Heart left ventricle (tissue), 16 donors: ENCODE measurements around the gene RHBDF2. TPM values are rescaled to one million over a fixed set of nuclear protein-coding genes. Genes with fewer than 3 reads are reported as not detected.
A peak's percentile ranks its signal among the peaks of the same experiment; 100 is the strongest.

Experiments used
- ATAC-seq, 4 donors: fragments of 200-7000 bp; cut with Tn5 transposase; one replicate each; pipeline ENCODE4 v1.9.1; 2020 to 2022; ENCODE audit warnings: moderate library complexity in 4 of 4, mild to moderate bottlenecking in 3 of 4, moderate number of reproducible peaks in 1 of 4
- DNase-seq, 5 donors: peaks; one replicate each; pipeline ENCODE4 v3.0.0-alpha.2; 2020
- H3K27ac ChIP-seq, 12 donors: fragments of 200-600 bp; sonication (generic) in 4 of 12; one replicate each; pipeline versions ENCODE4 v1.5.0 to v1.8.0; 2016 to 2022; ENCODE audit warnings: mild to moderate bottlenecking in 2 of 12
- H3K27me3 ChIP-seq, 9 donors: fragments of 200-600 bp; sonication (generic) in 2 of 9; one replicate each; pipeline versions ENCODE4 v1.5.1 to v1.8.0; 2016 to 2022; ENCODE audit warnings: mild to moderate bottlenecking in 3 of 9
- H3K36me3 ChIP-seq, 9 donors: fragments of 200-600 bp; sonication (generic) in 2 of 9; one replicate each; pipeline versions ENCODE4 v1.5.0 to v1.8.0; 2018 to 2022; ENCODE audit warnings: mild to moderate bottlenecking in 2 of 9
- H3K4me1 ChIP-seq, 12 donors: fragments of 200-600 bp; sonication (generic) in 4 of 12; one replicate each; pipeline versions ENCODE4 v1.5.0 to v1.8.0; 2016 to 2022; ENCODE audit warnings: mild to moderate bottlenecking in 3 of 12
- H3K4me3 ChIP-seq, 12 donors: fragments of 200-600 bp; sonication (generic) in 4 of 12; one replicate each; pipeline versions ENCODE4 v1.5.0 to v1.8.0; 2017 to 2022; ENCODE audit warnings: mild to moderate bottlenecking in 9 of 12, moderate library complexity in 4 of 12
- H3K9me3 ChIP-seq, 12 donors: fragments of 200-600 bp; sonication (generic) in 4 of 12; one replicate each; pipeline versions ENCODE4 v1.5.0 to v1.8.0; 2016 to 2022; ENCODE audit warnings: mild to moderate bottlenecking in 1 of 12
- POLR2A ChIP-seq, 2 donors: fragments of 450-650 bp; IDR thresholded peaks; one replicate each; pipeline ENCODE4 v1.6.1; 2017; ENCODE audit warnings: antibody characterized with exemption in 2 of 2, mild to moderate bottlenecking in 2 of 2, moderate library complexity in 2 of 2
- WGBS, 4 donors: extraction: QIAGEN DNeasy Blood & Tissue Kit in 2 of 4; methylation state at CpG; one replicate each; pipeline versions ENCODE4 v1.1.5 to v1.1.7; 2013 to 2018; 5-methylcytosine and 5-hydroxymethylcytosine counted together
- intact Hi-C, 10 donors: fragments of 100-400 bp; cut with DNase I; formaldehyde crosslinking; loops; one replicate each; pipeline versions ENCODE4 v1.11.1 to v1.14.2; 2022
- polyA plus RNA-seq, 2 donors: library from polyadenylated mRNA; stranded (reverse); fragments of 200-250 nt; gene quantifications; one replicate each; pipeline ENCODE4 v1.2.3, GENCODE V29; 2013
- total RNA-seq, 9 donors: library from RNA; depleted of rRNA in 2 of 9; stranded (reverse); fragments of >200 nt in 2 of 9; fragmentation: NEBNext Ultra II Directional in 3 of 9; extraction: Animal tissue kit (Norgen Biotek cat#: 25700) in 3 of 9; gene quantifications; one replicate each; pipeline versions ENCODE4 v1.1.0 to v1.2.4, GENCODE V29; 2016 to 2023
- TF ChIP-seq, protein P1 (sequence below), 12 donors: fragments of 200-600 bp; sonication (generic) in 4 of 12; IDR thresholded peaks; one replicate each; pipeline versions ENCODE4 v1.5.0 to v1.8.0; 2018 to 2022; ENCODE audit warnings: antibody characterized with exemption in 12 of 12, mild to moderate bottlenecking in 5 of 12
- donor health status: ischemic (EF 13 %, LVEDD 7.1; RV severe dilation, severe dysfunction).
- donor health status: healthy with polysubstance abuse.
- donor health status: DM: no; HTN: yes; CAD: no.
- donor health status: DM: no; HTN: no; CAD: no.
- donor health status: ischemic (EF 25% LVEDD 6.9; RV normal size, moderate dysfunction).
- donor health status: ischemic (EF 25% LVEDD 5.7; RV mildly dilated, moderate dysfunction).
- donor health status: healthy.
- donor health status: DM: yes; HTN: yes; CAD: no.
- donor health status: ischemic (EF 35%, LVEDD 5.7; RV mildly dilated, moderate dysfunction).
- donor health status: nonischemic (EF 11% LVEDD 7.7; RV severe dilation, severe dysfunction).
- donor health status: DM: yes; HTN: yes; CAD: no.
- donor health status: PGD.
- donor health status: ischemic (EF 29% LVEDD 5.4; RV normal size, mild dysfunction).
- donor health status: nonischemic (EF 23%, LVEDD 6.1; RV moderate dilation, normal function).

RHBDF2 gene
- total and polyA plus RNA-seq, 11 donors: 6.3 to 49.4 (median 14.1) TPM

GRCh38 chr17:76543826-76544545, 42.8 kb upstream of the RHBDF2 start:
- DNase-seq (peak in 2 of 5 donors; percentile 14 to 30), ATAC-seq (peak in 1 of 4 donors; percentile 22)
- H3K4me1 ChIP-seq: peaks cover 10 to 77% (median 53%) of the 10 kb centered on the region in 12 donors
- H3K36me3 ChIP-seq: no peaks in the 10 kb centered on the region
- 18 to 27% (median 21%) methylated on average over 22 of the region's 22 CpGs for WGBS, 4 donors
- intact Hi-C loops: no loop called here
- H3K4me3 ChIP-seq: peak overlapping the region in 6 of 12 donors; percentile 2 to 16 (median 14)
- no peak for TF ChIP-seq POLR2A (IDR thresholded peaks at IDR 0.05)
- TF ChIP-seq, protein P1, sequence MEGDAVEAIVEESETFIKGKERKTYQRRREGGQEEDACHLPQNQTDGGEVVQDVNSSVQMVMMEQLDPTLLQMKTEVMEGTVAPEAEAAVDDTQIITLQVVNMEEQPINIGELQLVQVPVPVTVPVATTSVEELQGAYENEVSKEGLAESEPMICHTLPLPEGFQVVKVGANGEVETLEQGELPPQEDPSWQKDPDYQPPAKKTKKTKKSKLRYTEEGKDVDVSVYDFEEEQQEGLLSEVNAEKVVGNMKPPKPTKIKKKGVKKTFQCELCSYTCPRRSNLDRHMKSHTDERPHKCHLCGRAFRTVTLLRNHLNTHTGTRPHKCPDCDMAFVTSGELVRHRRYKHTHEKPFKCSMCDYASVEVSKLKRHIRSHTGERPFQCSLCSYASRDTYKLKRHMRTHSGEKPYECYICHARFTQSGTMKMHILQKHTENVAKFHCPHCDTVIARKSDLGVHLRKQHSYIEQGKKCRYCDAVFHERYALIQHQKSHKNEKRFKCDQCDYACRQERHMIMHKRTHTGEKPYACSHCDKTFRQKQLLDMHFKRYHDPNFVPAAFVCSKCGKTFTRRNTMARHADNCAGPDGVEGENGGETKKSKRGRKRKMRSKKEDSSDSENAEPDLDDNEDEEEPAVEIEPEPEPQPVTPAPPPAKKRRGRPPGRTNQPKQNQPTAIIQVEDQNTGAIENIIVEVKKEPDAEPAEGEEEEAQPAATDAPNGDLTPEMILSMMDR (IDR thresholded peaks at IDR 0.05): no peak
- H3K9me3 ChIP-seq: no peaks in the 10 kb centered on the region
- H3K27ac ChIP-seq: peak overlapping the region; percentile 69 to 91 (median 82)
- H3K27me3 ChIP-seq: peaks cover 0 to 9% (median 0%) of the 10 kb centered on the region in 9 donors

GRCh38 chr17:76543482-76543825, 42.2 kb upstream of the RHBDF2 start:
- H3K4me3 ChIP-seq: no peak overlapping the region
- no peak for TF ChIP-seq POLR2A (IDR thresholded peaks at IDR 0.05)
- TF ChIP-seq, protein P1 (IDR thresholded peaks at IDR 0.05): no peak
- WGBS, 4 donors: 59 to 65% (median 62%) methylated on average over 6 of the region's 6 CpGs

GRCh38 chr17:76542984-76543383, 41.8 kb upstream of the RHBDF2 start:
- peaks cover 11 to 83% (median 60%) of the 10 kb centered on the region in 12 donors for H3K4me1 ChIP-seq
- peak overlapping the region in 10 of 12 donors; percentile 10 to 91 (median 80) for H3K27ac ChIP-seq
- no peak for TF ChIP-seq POLR2A (IDR thresholded peaks at IDR 0.05)
- TF ChIP-seq, protein P1 (IDR thresholded peaks at IDR 0.05): no peak
- WGBS, 4 donors: 77 to 80% (median 79%) methylated on average over 8 of the region's 8 CpGs
- H3K36me3 ChIP-seq: no peaks in the 10 kb centered on the region
- DNase-seq: peak in 1 of 5 donors; percentile 24
- no peaks in the 10 kb centered on the region for H3K9me3 ChIP-seq
- intact Hi-C loops: no loop called here
- ATAC-seq: no peak
- no peak overlapping the region for H3K4me3 ChIP-seq
- H3K27me3 ChIP-seq: peaks cover 0 to 19% (median 0%) of the 10 kb centered on the region in 9 donors

More at GRCh38 chr17:76543482-76543825, 42.2 kb upstream of the RHBDF2 start:
- Histone ChIP-seq H3K27ac (peak overlapping the region; percentile 10 to 91 (median 80)), H3K36me3 (no peaks in the 10 kb centered on the region), H3K9me3 (no peaks in the 10 kb centered on the region), H3K4me1 (peaks cover 10 to 82% (median 57%) of the 10 kb centered on the region in 12 donors), H3K27me3 (peaks cover 0 to 15% (median 0%) of the 10 kb centered on the region in 9 donors)
- ATAC-seq: no peak
- DNase-seq: peak in 1 of 5 donors; percentile 19
- intact Hi-C loops: no loop called here

DNA sequence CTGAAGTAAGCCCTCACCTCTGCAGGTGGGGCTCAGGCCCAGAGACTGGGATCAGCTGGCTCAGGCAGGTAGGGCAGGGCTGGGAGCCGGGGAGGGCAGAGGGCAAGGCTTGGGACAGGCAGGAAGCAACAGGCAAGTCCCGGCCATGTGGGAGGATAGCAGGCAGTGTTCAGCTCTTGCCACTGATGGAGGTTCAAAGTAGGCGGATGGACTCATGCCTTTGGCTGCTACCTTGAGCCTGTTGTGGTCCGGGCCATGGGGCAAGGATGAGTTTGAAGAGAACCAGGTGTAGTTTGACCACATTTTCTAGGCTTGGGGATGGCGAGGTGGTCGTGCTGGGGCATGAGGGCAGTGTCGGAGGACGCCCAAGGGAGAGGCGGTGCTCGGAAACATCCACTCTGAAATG, 41.3 kb upstream of the RHBDF2 start:
- intact Hi-C loops: no loop called here
- TF ChIP-seq, protein P1 (IDR thresholded peaks at IDR 0.05): no peak
- no peak for TF ChIP-seq POLR2A (IDR thresholded peaks at IDR 0.05)
- Histone ChIP-seq H3K9me3 (no peaks in the 10 kb centered on the region), H3K27me3 (peaks cover 0 to 23% (median 0%) of the 10 kb centered on the region in 9 donors), H3K4me1 (peaks cover 13 to 86% (median 62%) of the 10 kb centered on the region in 12 donors), H3K27ac (peak overlapping the region in 2 of 12 donors; percentile 80), H3K36me3 (no peaks in the 10 kb centered on the region), H3K4me3 (no peak overlapping the region)
- no peak for ATAC-seq
- peak in 1 of 5 donors; percentile 22 for DNase-seq
- whole genome bisulfite sequencing, 4 donors: 87 to 95% (median 89%) methylated on average over 9 to 10 of the region's 10 CpGs
